HEK293 (cell line): Measurements from ENCODE around the gene CEP57L1.

Experiments
- CTCF ChIA-PET: fragments of 350-600 bp; formaldehyde crosslinking; extraction: SDS; loops from one replicate; lab custom pipeline; 2021; ENCODE audit warnings: antibody characterized with exemption; lab: Yijun Ruan, JAX
- POLR2A ChIA-PET: fragments of 300-600 bp; formaldehyde crosslinking; extraction: SDS; loops from one replicate; lab custom pipeline; 2020; ENCODE audit warnings: antibody characterized with exemption, inconsistent platforms; lab: Yijun Ruan, JAX
- H3K27ac ChIP-seq: fragments of 200-500 bp; sonication (Bioruptor generic); 2 replicates; pipeline ENCODE4 v1.5.1; 2014; ENCODE audit warnings: low read depth, low read length, control low read depth, inconsistent platforms; ENCODE audit errors: extremely low read depth
- H3K36me3 ChIP-seq, 2 experiments: fragments of 200-500 bp in 1 of 2; sonication (Bioruptor generic) in 1 of 2; 1 replicate in 1 of 2; 2 replicates in 1 of 2; pipeline ENCODE4 v1.5.1; 2014 to 2017; ENCODE audit warnings: inconsistent platforms in 2 of 2, low read length in 2 of 2; ENCODE audit not compliant: control insufficient read depth in 2 of 2, insufficient read depth in 1 of 2
- H3K4me1 ChIP-seq: fragments of 200-500 bp; sonication (Bioruptor generic); 2 replicates; pipeline ENCODE4 v1.5.1; 2014; ENCODE audit warnings: mild to moderate bottlenecking, low read length, inconsistent platforms; ENCODE audit not compliant: control insufficient read depth, insufficient read depth
- H3K4me3 ChIP-seq: 2 replicates; pipeline ENCODE4 v1.5.1; 2011; ENCODE audit warnings: low read depth, mild to moderate bottlenecking, control low read depth, low read length, moderate library complexity
- H3K9me3 ChIP-seq: fragments of 200-500 bp; sonication (Bioruptor generic); 2 replicates; pipeline ENCODE4 v1.5.1; 2014; ENCODE audit warnings: low read depth, low read length, inconsistent platforms; ENCODE audit not compliant: control insufficient read depth, insufficient read depth
- GLI4 ChIP-seq: fragments of 450-650 bp; formaldehyde crosslinking; IDR thresholded peaks from 2 replicates; pipeline ENCODE4 v1.5.1; 2016; ENCODE audit warnings: missing biosample characterization, missing genetic modification characterization
- ZBTB21 ChIP-seq: fragments of 450-650 bp; formaldehyde crosslinking; IDR thresholded peaks from 2 replicates; pipeline ENCODE4 v1.5.1; 2017; ENCODE audit warnings: missing biosample characterization, missing genetic modification characterization
- ZBTB7A ChIP-seq: fragments of 450-650 bp; formaldehyde crosslinking; IDR thresholded peaks from 2 replicates; pipeline ENCODE4 v1.5.1; 2016; ENCODE audit warnings: low read depth, missing biosample characterization, missing genetic modification characterization
- ZNF624 ChIP-seq: fragments of 450-650 bp; formaldehyde crosslinking; IDR thresholded peaks from 2 replicates; pipeline ENCODE4 v1.5.1; 2017; ENCODE audit warnings: missing biosample characterization, missing genetic modification characterization
- ZNF626 ChIP-seq: fragments of 450-650 bp; sonication (Bioruptor Pico); formaldehyde crosslinking; IDR thresholded peaks from 2 replicates; pipeline ENCODE4 v1.5.1; 2018; ENCODE audit warnings: missing biosample characterization, missing genetic modification characterization, inconsistent platforms
- ZNF664 ChIP-seq: fragments of 450-650 bp; formaldehyde crosslinking; IDR thresholded peaks from 2 replicates; pipeline ENCODE4 v1.5.1; 2016; ENCODE audit warnings: missing biosample characterization, missing genetic modification characterization
- ZNF701 ChIP-seq: fragments of 450-650 bp; formaldehyde crosslinking; IDR thresholded peaks from 2 replicates; pipeline ENCODE4 v1.5.1; 2016; ENCODE audit warnings: missing biosample characterization, missing genetic modification characterization
- ZNF777 ChIP-seq: fragments of 450-650 bp; formaldehyde crosslinking; IDR thresholded peaks from 2 replicates; pipeline ENCODE4 v1.5.1; 2017; ENCODE audit warnings: missing biosample characterization, missing genetic modification characterization, borderline replicate concordance
- ZNF837 ChIP-seq: fragments of 450-650 bp; formaldehyde crosslinking; IDR thresholded peaks from 2 replicates; pipeline ENCODE4 v1.5.1; 2016; ENCODE audit warnings: missing biosample characterization, missing genetic modification characterization
- TF ChIP-seq, protein P1 (sequence below): fragments of 450-650 bp; formaldehyde crosslinking; IDR thresholded peaks from 2 replicates; pipeline ENCODE4 v1.5.1; 2016; ENCODE audit warnings: missing biosample characterization, missing genetic modification characterization
- TF ChIP-seq, protein P2 (sequence below): fragments of 450-650 bp; formaldehyde crosslinking; IDR thresholded peaks from 2 replicates; pipeline ENCODE4 v1.5.1; 2017; ENCODE audit warnings: missing biosample characterization, mild to moderate bottlenecking, missing genetic modification characterization, moderate library complexity
- TF ChIP-seq, protein P3 (sequence below): fragments of 450-650 bp; formaldehyde crosslinking; IDR thresholded peaks from 2 replicates; pipeline ENCODE4 v1.5.1; 2016; ENCODE audit warnings: missing biosample characterization, missing genetic modification characterization
- TF ChIP-seq, protein P4 (sequence below): fragments of 450-650 bp; formaldehyde crosslinking; IDR thresholded peaks from 2 replicates; pipeline ENCODE4 v1.5.1; 2016; ENCODE audit warnings: missing biosample characterization, missing genetic modification characterization
- TF ChIP-seq, protein P5 (sequence below): fragments of 450-650 bp; formaldehyde crosslinking; IDR thresholded peaks from 2 replicates; pipeline ENCODE4 v1.5.1; 2016; ENCODE audit warnings: missing biosample characterization, missing genetic modification characterization
- TF ChIP-seq, protein P6 (sequence below): fragments of 450-650 bp; IDR thresholded peaks from 2 replicates; pipeline ENCODE4 v1.5.1; 2018; ENCODE audit warnings: missing biosample characterization, missing genetic modification characterization

The CEP57L1 gene

DNA sequence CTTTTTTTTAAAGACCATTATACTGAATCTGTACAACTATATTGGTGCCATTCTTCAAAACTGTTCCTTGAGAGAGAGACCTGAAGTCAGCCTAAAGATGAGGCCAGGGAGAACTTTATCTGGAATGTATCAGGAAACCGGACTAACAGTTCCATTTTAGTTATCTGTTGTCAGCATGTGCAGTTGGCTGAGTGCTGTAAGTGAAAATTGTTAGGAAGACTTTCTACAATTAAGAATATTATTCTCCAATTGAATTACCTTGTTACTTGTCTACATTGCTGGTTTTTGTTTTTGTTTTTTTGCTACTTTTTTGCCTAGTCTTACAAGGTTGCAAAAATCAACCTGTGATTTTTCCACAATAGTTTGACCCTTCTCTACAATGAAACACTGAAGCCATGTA lies 7.5 kb downstream of the CEP57L1 start:
- Histone ChIP-seq H3K27ac (no peak overlapping the region), H3K4me3 (no peak overlapping the region), H3K4me1 (no peaks in the 10 kb centered on the region), H3K36me3 (peaks cover 4 to 17% of the 10 kb centered on the region in 2 experiments; a peak in 2 of 3 replicates), H3K9me3 (no peaks in the 10 kb centered on the region)
- TF ChIP-seq, protein P1, sequence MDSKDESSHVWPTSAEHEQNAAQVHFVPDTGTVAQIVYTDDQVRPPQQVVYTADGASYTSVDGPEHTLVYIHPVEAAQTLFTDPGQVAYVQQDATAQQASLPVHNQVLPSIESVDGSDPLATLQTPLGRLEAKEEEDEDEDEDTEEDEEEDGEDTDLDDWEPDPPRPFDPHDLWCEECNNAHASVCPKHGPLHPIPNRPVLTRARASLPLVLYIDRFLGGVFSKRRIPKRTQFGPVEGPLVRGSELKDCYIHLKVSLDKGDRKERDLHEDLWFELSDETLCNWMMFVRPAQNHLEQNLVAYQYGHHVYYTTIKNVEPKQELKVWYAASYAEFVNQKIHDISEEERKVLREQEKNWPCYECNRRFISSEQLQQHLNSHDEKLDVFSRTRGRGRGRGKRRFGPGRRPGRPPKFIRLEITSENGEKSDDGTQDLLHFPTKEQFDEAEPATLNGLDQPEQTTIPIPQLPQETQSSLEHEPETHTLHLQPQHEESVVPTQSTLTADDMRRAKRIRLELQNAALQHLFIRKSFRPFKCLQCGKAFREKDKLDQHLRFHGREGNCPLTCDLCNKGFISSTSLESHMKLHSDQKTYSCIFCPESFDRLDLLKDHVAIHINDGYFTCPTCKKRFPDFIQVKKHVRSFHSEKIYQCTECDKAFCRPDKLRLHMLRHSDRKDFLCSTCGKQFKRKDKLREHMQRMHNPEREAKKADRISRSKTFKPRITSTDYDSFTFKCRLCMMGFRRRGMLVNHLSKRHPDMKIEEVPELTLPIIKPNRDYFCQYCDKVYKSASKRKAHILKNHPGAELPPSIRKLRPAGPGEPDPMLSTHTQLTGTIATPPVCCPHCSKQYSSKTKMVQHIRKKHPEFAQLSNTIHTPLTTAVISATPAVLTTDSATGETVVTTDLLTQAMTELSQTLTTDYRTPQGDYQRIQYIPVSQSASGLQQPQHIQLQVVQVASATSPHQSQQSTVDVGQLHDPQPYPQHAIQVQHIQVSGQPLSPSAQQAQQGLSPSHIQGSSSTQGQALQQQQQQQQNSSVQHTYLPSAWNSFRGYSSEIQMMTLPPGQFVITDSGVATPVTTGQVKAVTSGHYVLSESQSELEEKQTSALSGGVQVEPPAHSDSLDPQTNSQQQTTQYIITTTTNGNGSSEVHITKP: peak; percentile 64; the same call in 1 of the 2 replicates
- TF ChIP-seq, protein P2, sequence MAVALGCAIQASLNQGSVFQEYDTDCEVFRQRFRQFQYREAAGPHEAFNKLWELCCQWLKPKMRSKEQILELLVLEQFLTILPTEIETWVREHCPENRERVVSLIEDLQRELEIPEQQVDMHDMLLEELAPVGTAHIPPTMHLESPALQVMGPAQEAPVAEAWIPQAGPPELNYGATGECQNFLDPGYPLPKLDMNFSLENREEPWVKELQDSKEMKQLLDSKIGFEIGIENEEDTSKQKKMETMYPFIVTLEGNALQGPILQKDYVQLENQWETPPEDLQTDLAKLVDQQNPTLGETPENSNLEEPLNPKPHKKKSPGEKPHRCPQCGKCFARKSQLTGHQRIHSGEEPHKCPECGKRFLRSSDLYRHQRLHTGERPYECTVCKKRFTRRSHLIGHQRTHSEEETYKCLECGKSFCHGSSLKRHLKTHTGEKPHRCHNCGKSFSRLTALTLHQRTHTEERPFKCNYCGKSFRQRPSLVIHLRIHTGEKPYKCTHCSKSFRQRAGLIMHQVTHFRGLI (tag by site-specific recombination): no peak
- CTCF ChIA-PET: interaction anchor here (0.6 kb wide), 1 partner anchor 344 kb away, joined by 4 read pairs; no protein-coding TSS in a partner anchor
- POLR2A ChIA-PET: no interaction called here

DNA sequence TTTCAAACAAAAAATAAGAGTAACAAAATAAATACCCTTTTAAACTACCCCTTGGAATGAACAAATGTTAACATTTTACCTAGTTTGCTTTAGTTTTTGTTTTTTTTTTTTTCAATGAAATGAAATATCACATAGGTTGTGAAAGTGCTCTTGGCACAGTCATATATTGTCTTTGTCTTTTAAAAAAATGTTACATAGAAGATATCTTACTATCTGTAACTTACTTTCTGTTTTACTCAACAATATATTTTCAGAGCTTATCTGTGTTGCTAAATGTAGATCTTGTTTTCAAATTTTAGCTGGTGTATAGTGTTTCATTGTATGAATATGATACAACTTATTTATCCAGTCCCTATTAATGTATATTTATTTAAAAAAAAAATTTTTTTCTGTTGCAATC lies 8.6 kb downstream of the CEP57L1 start:
- Histone ChIP-seq H3K4me1 (no peaks in the 10 kb centered on the region), H3K4me3 (no peak overlapping the region), H3K27ac (no peak overlapping the region), H3K36me3 (peaks cover 4 to 17% of the 10 kb centered on the region in 2 experiments; a peak in 2 of 3 replicates), H3K9me3 (no peaks in the 10 kb centered on the region)
- TF ChIP-seq, protein P3, sequence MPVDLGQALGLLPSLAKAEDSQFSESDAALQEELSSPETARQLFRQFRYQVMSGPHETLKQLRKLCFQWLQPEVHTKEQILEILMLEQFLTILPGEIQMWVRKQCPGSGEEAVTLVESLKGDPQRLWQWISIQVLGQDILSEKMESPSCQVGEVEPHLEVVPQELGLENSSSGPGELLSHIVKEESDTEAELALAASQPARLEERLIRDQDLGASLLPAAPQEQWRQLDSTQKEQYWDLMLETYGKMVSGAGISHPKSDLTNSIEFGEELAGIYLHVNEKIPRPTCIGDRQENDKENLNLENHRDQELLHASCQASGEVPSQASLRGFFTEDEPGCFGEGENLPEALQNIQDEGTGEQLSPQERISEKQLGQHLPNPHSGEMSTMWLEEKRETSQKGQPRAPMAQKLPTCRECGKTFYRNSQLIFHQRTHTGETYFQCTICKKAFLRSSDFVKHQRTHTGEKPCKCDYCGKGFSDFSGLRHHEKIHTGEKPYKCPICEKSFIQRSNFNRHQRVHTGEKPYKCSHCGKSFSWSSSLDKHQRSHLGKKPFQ (tag by site-specific recombination): no peak
- TF ChIP-seq ZNF626 (tag by site-specific recombination) (no peak), ZBTB7A (tag by site-specific recombination) (no peak), ZNF624 (tag by site-specific recombination) (no peak), ZNF701 (no peak), ZNF777 (no peak), ZNF837 (tag by site-specific recombination) (no peak), ZNF664 (no peak), GLI4 (no peak), ZBTB21 (tag by site-specific recombination) (no peak)
- TF ChIP-seq, protein P4, sequence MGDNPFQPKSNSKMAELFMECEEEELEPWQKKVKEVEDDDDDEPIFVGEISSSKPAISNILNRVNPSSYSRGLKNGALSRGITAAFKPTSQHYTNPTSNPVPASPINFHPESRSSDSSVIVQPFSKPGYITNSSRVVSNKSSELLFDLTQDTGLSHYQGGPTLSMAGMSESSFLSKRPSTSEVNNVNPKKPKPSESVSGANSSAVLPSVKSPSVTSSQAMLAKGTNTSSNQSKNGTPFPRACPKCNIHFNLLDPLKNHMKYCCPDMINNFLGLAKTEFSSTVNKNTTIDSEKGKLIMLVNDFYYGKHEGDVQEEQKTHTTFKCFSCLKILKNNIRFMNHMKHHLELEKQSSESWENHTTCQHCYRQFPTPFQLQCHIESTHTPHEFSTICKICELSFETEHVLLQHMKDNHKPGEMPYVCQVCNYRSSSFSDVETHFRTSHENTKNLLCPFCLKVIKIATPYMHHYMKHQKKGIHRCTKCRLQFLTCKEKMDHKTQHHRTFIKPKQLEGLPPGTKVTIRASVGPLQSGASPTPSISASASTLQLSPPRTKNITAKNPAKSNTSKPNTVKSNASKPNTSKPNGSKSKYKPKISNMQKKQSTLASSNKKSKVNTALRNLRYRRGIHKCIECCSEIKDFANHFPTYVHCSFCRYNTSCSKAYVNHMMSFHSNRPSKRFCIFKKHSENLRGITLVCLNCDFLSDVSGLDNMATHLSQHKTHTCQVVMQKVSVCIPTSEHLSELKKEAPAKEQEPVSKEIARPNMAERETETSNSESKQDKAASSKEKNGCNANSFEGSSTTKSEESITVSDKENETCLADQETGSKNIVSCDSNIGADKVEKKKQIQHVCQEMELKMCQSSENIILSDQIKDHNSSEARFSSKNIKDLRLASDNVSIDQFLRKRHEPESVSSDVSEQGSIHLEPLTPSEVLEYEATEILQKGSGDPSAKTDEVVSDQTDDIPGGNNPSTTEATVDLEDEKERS (tag by site-specific recombination): no peak
- TF ChIP-seq, protein P5, sequence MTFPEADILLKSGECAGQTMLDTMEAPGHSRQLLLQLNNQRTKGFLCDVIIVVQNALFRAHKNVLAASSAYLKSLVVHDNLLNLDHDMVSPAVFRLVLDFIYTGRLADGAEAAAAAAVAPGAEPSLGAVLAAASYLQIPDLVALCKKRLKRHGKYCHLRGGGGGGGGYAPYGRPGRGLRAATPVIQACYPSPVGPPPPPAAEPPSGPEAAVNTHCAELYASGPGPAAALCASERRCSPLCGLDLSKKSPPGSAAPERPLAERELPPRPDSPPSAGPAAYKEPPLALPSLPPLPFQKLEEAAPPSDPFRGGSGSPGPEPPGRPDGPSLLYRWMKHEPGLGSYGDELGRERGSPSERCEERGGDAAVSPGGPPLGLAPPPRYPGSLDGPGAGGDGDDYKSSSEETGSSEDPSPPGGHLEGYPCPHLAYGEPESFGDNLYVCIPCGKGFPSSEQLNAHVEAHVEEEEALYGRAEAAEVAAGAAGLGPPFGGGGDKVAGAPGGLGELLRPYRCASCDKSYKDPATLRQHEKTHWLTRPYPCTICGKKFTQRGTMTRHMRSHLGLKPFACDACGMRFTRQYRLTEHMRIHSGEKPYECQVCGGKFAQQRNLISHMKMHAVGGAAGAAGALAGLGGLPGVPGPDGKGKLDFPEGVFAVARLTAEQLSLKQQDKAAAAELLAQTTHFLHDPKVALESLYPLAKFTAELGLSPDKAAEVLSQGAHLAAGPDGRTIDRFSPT (tag by site-specific recombination): no peak
- TF ChIP-seq, protein P6, sequence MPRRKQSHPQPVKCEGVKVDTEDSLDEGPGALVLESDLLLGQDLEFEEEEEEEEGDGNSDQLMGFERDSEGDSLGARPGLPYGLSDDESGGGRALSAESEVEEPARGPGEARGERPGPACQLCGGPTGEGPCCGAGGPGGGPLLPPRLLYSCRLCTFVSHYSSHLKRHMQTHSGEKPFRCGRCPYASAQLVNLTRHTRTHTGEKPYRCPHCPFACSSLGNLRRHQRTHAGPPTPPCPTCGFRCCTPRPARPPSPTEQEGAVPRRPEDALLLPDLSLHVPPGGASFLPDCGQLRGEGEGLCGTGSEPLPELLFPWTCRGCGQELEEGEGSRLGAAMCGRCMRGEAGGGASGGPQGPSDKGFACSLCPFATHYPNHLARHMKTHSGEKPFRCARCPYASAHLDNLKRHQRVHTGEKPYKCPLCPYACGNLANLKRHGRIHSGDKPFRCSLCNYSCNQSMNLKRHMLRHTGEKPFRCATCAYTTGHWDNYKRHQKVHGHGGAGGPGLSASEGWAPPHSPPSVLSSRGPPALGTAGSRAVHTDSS (tag by site-specific recombination): no peak
- ChIA-PET CTCF (interaction anchor here (0.6 to 0.8 kb wide), 2 partner anchors 10 to 905 kb away, joined by 3 read pairs; no protein-coding TSS in a partner anchor), POLR2A (no interaction called here)
